Measurements from ENCODE around the gene KLF9.

KLF9 gene

GRCh38 chr9:70422371-70423043 lies 8.1 kb upstream of the KLF9 start:
- H3K4me1 ChIP-seq (ENCODE audit: low read length) = peaks cover 21% of the 10 kb centered on the region
- no peak overlapping the region for H3K4me2 ChIP-seq (ENCODE audit: low read length)

GRCh38 chr9:70421272-70422180 lies 7.1 kb upstream of the KLF9 start:
- TF ChIP-seq CTCF (IDR thresholded peaks at IDR 0.05; ENCODE audit: low read depth, low read length) (no peak), EZH2phosphoT487 (IDR thresholded peaks at IDR 0.05; ENCODE audit: low read depth) (no peak)
- H3K36me3 ChIP-seq (replicated peaks; ENCODE audit: low read depth, low read length) = no peaks in the 10 kb centered on the region
- H4K20me1 ChIP-seq (ENCODE audit: insufficient read depth, low read length) = no peaks in the 10 kb centered on the region
- H3K4me1 ChIP-seq (ENCODE audit: low read length) = peaks cover 21% of the 10 kb centered on the region
- H3K9me3 ChIP-seq (ENCODE audit: insufficient read depth, low read length) = no peaks in the 10 kb centered on the region
- peak overlapping the region; percentile 96 for H3K4me3 ChIP-seq (ENCODE audit: low read length)
- peaks cover 39% of the 10 kb centered on the region for H3K27me3 ChIP-seq (ENCODE audit: low read depth, low read length)
- H3K4me2 ChIP-seq (ENCODE audit: low read length) = peak overlapping the region; percentile 93
- peak overlapping the region; percentile 87 for H3K9ac ChIP-seq (ENCODE audit: low read length)
- H3K79me2 ChIP-seq (ENCODE audit: low read length) = no peaks in the 10 kb centered on the region
- H3K27ac ChIP-seq (ENCODE audit: low read length) = no peak overlapping the region
- H2AFZ ChIP-seq (ENCODE audit: low read depth, low read length) = peak overlapping the region; percentile 35; the same call in 1 of the 2 replicates

More at GRCh38 chr9:70422371-70423043, 8.1 kb upstream of the KLF9 start:
- Histone ChIP-seq H3K36me3 (replicated peaks; ENCODE audit: low read depth, low read length) (no peaks in the 10 kb centered on the region), H3K79me2 (ENCODE audit: low read length) (no peaks in the 10 kb centered on the region), H2AFZ (ENCODE audit: low read depth, low read length) (no peak overlapping the region), H3K4me3 (ENCODE audit: low read length) (no peak overlapping the region), H3K9me3 (ENCODE audit: insufficient read depth, low read length) (no peaks in the 10 kb centered on the region), H3K9ac (ENCODE audit: low read length) (no peak overlapping the region), H3K27me3 (ENCODE audit: low read depth, low read length) (peaks cover 39% of the 10 kb centered on the region), H4K20me1 (ENCODE audit: insufficient read depth, low read length) (no peaks in the 10 kb centered on the region), H3K27ac (ENCODE audit: low read length) (no peak overlapping the region)
- TF ChIP-seq EZH2phosphoT487 (IDR thresholded peaks at IDR 0.05; ENCODE audit: low read depth) = no peak
- TF ChIP-seq CTCF (IDR thresholded peaks at IDR 0.05; ENCODE audit: low read depth, low read length) = no peak

GRCh38 chr9:70420441-70421271 lies 6.2 kb upstream of the KLF9 start:
- Histone ChIP-seq H4K20me1 (ENCODE audit: insufficient read depth, low read length) (no peaks in the 10 kb centered on the region), H3K27ac (ENCODE audit: low read length) (peak overlapping the region; percentile 18; the same call in 1 of the 2 replicates), H3K27me3 (ENCODE audit: low read depth, low read length) (peaks cover 39% of the 10 kb centered on the region), H3K79me2 (ENCODE audit: low read length) (no peaks in the 10 kb centered on the region), H3K4me1 (ENCODE audit: low read length) (peaks cover 21% of the 10 kb centered on the region), H3K4me3 (ENCODE audit: low read length) (peak overlapping the region; percentile 96), H3K9ac (ENCODE audit: low read length) (peak overlapping the region; percentile 87), H3K36me3 (replicated peaks; ENCODE audit: low read depth, low read length) (no peaks in the 10 kb centered on the region), H2AFZ (ENCODE audit: low read depth, low read length) (peak overlapping the region; percentile 35; the same call in 1 of the 2 replicates), H3K9me3 (ENCODE audit: insufficient read depth, low read length) (no peaks in the 10 kb centered on the region), H3K4me2 (ENCODE audit: low read length) (peak overlapping the region; percentile 93)
- TF ChIP-seq CTCF (IDR thresholded peaks at IDR 0.05; ENCODE audit: low read depth, low read length) = no peak
- no peak for TF ChIP-seq EZH2phosphoT487 (IDR thresholded peaks at IDR 0.05; ENCODE audit: low read depth)

All from OCI-LY3 (cell line).